ENCODE measurements around the gene WBP1. TPM values are rescaled to one million over a fixed set of nuclear protein-coding genes. Genes with fewer than 3 reads are reported as not detected.

WBP1 gene
- total and polyA plus RNA-seq, 2 donors (not counting 3 experiments of a cell fraction or from before 2014, with no cell fraction given) = 50.5 to 209 TPM

- dilution Hi-C loops (cut with MboI; ENCODE audit: extremely low pct_ligation_motif_present, low sequenced_read_pairs) (no loop called here), intact Hi-C loops (cut with micrococcal nuclease) (no loop called here)
- TF ChIP-seq, protein P1, sequence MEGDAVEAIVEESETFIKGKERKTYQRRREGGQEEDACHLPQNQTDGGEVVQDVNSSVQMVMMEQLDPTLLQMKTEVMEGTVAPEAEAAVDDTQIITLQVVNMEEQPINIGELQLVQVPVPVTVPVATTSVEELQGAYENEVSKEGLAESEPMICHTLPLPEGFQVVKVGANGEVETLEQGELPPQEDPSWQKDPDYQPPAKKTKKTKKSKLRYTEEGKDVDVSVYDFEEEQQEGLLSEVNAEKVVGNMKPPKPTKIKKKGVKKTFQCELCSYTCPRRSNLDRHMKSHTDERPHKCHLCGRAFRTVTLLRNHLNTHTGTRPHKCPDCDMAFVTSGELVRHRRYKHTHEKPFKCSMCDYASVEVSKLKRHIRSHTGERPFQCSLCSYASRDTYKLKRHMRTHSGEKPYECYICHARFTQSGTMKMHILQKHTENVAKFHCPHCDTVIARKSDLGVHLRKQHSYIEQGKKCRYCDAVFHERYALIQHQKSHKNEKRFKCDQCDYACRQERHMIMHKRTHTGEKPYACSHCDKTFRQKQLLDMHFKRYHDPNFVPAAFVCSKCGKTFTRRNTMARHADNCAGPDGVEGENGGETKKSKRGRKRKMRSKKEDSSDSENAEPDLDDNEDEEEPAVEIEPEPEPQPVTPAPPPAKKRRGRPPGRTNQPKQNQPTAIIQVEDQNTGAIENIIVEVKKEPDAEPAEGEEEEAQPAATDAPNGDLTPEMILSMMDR (IDR thresholded peaks at IDR 0.05; ENCODE audit: extremely low read depth in 1 of 2, insufficient read depth in 1 of 2, low read depth in 1 of 2, low read length in 2 of 2) = no peak
- TF ChIP-seq JUN (IDR thresholded peaks at IDR 0.05; ENCODE audit: borderline replicate concordance, insufficient read depth, insufficient read length, low read depth) (no peak), MYC (IDR thresholded peaks at IDR 0.05; ENCODE audit: low read depth, low read length) (no peak), FOS (IDR thresholded peaks at IDR 0.05; ENCODE audit: borderline replicate concordance, insufficient read depth, low read length) (no peak), EZH2 (IDR thresholded peaks at IDR 0.05; ENCODE audit: borderline replicate concordance, low read depth, low read length, severe bottlenecking) (no peak), POLR2AphosphoS5 (IDR thresholded peaks at IDR 0.05; ENCODE audit: insufficient read depth, low read depth, low read length) (no peak)
- DNase-seq (ENCODE audit: low read depth, low spot score) = no peak
- Histone ChIP-seq H2AFZ (ENCODE audit: low read depth, low read length) (no peak overlapping the region), H3K4me1 (ENCODE audit: control insufficient read depth, extremely low read depth, insufficient read depth, low read length) (peaks cover 9% of the 10 kb centered on the region), H4K20me1 (replicated peaks; ENCODE audit: control insufficient read depth, extremely low read depth, insufficient read depth, low read length) (no peaks in the 10 kb centered on the region), H3K4me3 (replicated peaks in 1 of 3; ENCODE audit: insufficient read depth in 1 of 3, low read depth in 1 of 3, low read length in 3 of 3) (no peak overlapping the region), H3K9me1 (replicated peaks; ENCODE audit: control insufficient read depth, extremely low read depth, insufficient read depth, low read length) (no peaks in the 10 kb centered on the region), H3K27me3 (ENCODE audit: control insufficient read depth in 2 of 2, insufficient read depth in 2 of 2, low read length in 2 of 2) (peaks cover 5 to 9% of the 10 kb centered on the region in 2 experiments), H3K27ac (ENCODE audit: insufficient read depth, low read depth, low read length) (no peak overlapping the region), H3K36me3 (ENCODE audit: control insufficient read depth in 2 of 2, extremely low read depth in 1 of 2, insufficient read depth in 2 of 2, low read length in 2 of 2) (peaks cover 4 to 24% of the 10 kb centered on the region in 2 experiments), H3K79me2 (ENCODE audit: control insufficient read depth, insufficient read depth, low read length) (no peaks in the 10 kb centered on the region), H3K9me3 (replicated peaks; ENCODE audit: control insufficient read depth, insufficient read depth, low read length) (no peaks in the 10 kb centered on the region), H3K9ac (replicated peaks; ENCODE audit: extremely low read depth, insufficient read depth, low read length) (no peak overlapping the region), H3K4me2 (ENCODE audit: insufficient read depth, low read length) (no peak overlapping the region)
- BruUV-seq (replicated peaks) = no TSS peak
- CTCF ChIA-PET = interaction anchor here (1.0 kb wide), 1 partner anchor 30 kb away, joined by 3 read pairs; no protein-coding TSS in a partner anchor
- POLR2A ChIA-PET = no interaction called here
- no peak for FAIRE-seq
These were observed 33.9 kb upstream of the WBP1 start for GRCh38 chr2:74424139-74424992.

Measured in endothelial cell of umbilical vein (primary cell).